ENCODE results near the gene WIPF2.

WIPF2 gene

GRCh38 chr17:40218740-40219593 is at the start of gene WIPF2:
WIPF2 (plus strand) TSS chr17:40219304; CDS start chr17:40256460, 37,156 bp downstream.
- DNase-seq (ENCODE audit: low read depth in 2 of 2): peak; percentile 96

GRCh38 chr17:40170325-40170724 is 48.8 kb upstream of the WIPF2 start:
- no peak for DNase-seq (ENCODE audit: low read depth in 2 of 2)

GRCh38 chr17:40171750-40172149 is 47.4 kb upstream of the WIPF2 start:
- DNase-seq (ENCODE audit: low read depth in 2 of 2): no peak

- no peak for DNase-seq (ENCODE audit: low read depth in 2 of 2)
Observed at GRCh38 chr17:40173091-40173777, 45.9 kb upstream of the WIPF2 start.

GRCh38 chr17:40173778-40174135 is 45.3 kb upstream of the WIPF2 start:
- DNase-seq (ENCODE audit: low read depth in 2 of 2): no peak

GRCh38 chr17:40174514-40174913 is 44.6 kb upstream of the WIPF2 start:
- no peak for DNase-seq (ENCODE audit: low read depth in 2 of 2)

GRCh38 chr17:40175928-40176753 is 43.0 kb upstream of the WIPF2 start:
- DNase-seq (ENCODE audit: low read depth in 2 of 2): no peak

GRCh38 chr17:40176754-40177110 is 42.4 kb upstream of the WIPF2 start:
- no peak for DNase-seq (ENCODE audit: low read depth in 2 of 2)

- peak; percentile 85 for DNase-seq (ENCODE audit: low read depth in 2 of 2)
Observed at GRCh38 chr17:40177275-40177874, 41.7 kb upstream of the WIPF2 start, which contains the start of gene RAPGEFL1. RAPGEFL1 (plus strand) TSS chr17:40177470; CDS start chr17:40177862, 392 bp downstream.

GRCh38 chr17:40178021-40178601 is 41.0 kb upstream of the WIPF2 start:
- no peak for DNase-seq (ENCODE audit: low read depth in 2 of 2)

GRCh38 chr17:40178660-40179059 is 40.4 kb upstream of the WIPF2 start:
- no peak for DNase-seq (ENCODE audit: low read depth in 2 of 2)

- DNase-seq (ENCODE audit: low read depth in 2 of 2): no peak
Observed at GRCh38 chr17:40179923-40180659, 39.0 kb upstream of the WIPF2 start.

GRCh38 chr17:40180694-40181093 is 38.4 kb upstream of the WIPF2 start:
- DNase-seq (ENCODE audit: low read depth in 2 of 2): no peak

GRCh38 chr17:40181205-40181604 is 37.9 kb upstream of the WIPF2 start:
- no peak for DNase-seq (ENCODE audit: low read depth in 2 of 2)

- DNase-seq (ENCODE audit: low read depth in 2 of 2): no peak
Observed at GRCh38 chr17:40182606-40183005, 36.5 kb upstream of the WIPF2 start.

- no peak for DNase-seq (ENCODE audit: low read depth in 2 of 2)
Observed at GRCh38 chr17:40187238-40187637, 31.9 kb upstream of the WIPF2 start.

GRCh38 chr17:40188694-40189093 is 30.4 kb upstream of the WIPF2 start:
- DNase-seq (ENCODE audit: low read depth in 2 of 2): no peak

GRCh38 chr17:40190197-40191021 is 28.7 kb upstream of the WIPF2 start:
- DNase-seq (ENCODE audit: low read depth in 2 of 2): peak in 1 of 2 donors; percentile 13

- DNase-seq (ENCODE audit: low read depth in 2 of 2): peak; percentile 56 to 58
Observed at GRCh38 chr17:40191237-40192208, 27.6 kb upstream of the WIPF2 start.
